AG09319 (cell line): ENCODE measurements around the gene SAP25.

Source experiments
- DNase-seq: peaks from one replicate; pipeline ENCODE4 v3.0.0-alpha.2; 2010; ENCODE audit warnings: low read depth; ENCODE audit errors: extremely low read depth
- TF ChIP-seq, protein P1 (sequence below): IDR thresholded peaks from 2 replicates; pipeline ENCODE4 v1.5.1; 2011; ENCODE audit warnings: low read depth, mild to moderate bottlenecking, inconsistent platforms, low read length, moderate library complexity

The SAP25 gene

DNA sequence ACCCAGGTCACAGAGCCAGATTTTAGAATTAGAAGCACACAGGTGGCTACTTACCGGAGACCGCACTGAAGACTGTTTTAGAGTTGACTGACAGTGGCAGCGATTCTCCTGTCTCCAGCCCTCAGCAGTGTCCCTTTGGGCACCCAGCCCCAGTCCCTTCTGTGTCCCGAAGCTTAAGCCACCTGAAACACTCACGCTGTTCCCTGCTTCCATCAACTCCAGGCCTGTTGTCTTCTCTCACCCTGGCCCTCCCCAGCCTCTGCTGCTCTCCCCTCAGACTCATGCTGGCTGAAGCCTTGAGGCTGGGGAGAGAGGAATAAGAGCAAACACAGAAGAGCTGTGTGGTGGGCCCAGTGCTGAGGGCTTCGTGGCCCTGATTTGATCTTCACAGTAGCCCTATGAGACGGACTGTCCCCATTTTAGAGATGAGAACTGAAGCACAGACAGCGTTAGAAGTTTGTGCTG is 10.6 kb downstream of the SAP25 start:
- TF ChIP-seq, protein P1, sequence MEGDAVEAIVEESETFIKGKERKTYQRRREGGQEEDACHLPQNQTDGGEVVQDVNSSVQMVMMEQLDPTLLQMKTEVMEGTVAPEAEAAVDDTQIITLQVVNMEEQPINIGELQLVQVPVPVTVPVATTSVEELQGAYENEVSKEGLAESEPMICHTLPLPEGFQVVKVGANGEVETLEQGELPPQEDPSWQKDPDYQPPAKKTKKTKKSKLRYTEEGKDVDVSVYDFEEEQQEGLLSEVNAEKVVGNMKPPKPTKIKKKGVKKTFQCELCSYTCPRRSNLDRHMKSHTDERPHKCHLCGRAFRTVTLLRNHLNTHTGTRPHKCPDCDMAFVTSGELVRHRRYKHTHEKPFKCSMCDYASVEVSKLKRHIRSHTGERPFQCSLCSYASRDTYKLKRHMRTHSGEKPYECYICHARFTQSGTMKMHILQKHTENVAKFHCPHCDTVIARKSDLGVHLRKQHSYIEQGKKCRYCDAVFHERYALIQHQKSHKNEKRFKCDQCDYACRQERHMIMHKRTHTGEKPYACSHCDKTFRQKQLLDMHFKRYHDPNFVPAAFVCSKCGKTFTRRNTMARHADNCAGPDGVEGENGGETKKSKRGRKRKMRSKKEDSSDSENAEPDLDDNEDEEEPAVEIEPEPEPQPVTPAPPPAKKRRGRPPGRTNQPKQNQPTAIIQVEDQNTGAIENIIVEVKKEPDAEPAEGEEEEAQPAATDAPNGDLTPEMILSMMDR, result no peak
- no peak for DNase-seq

DNA sequence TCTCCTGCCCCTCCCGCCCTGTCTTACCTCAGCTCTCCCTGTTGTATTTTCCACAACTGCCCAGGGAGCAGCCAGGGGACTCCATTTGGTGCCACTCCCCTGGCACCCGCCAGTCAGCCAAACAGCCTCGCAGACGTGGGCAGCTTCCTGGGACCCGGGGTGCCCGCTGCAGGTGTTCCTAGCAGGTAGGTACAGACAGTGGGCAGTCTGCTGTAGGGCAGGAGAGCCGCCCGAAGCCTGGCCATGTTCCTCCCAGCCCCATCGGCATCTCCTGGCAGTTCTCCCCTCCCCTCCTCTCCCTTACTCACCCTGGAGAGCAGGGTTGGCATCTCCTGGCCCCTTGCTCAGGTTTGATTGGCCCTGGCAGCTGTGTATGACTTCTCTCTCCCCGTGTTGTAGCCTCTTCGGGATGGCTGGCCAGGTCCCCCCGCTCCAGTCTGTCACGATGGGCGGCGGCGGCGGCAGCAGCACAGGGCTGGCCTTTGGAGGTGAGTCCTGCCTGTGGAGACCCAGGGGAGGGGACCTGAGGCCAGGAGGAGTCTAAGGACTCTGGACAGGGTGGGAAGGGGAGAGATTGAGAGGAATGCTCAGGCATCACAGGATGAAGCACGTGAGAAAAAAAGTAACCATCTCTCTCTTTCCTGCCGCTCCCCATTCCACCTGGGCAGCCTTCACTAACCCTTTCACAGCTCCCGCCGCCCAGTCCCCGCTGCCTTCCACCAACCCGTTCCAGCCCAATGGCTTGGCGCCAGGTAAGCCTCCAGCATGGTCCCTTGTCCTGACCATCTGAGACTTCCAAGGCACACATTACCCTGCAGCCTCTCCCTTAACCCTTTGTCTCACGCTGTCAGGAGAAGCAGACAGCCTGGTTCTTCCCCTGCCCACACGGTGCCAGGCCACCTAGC is 11.3 kb downstream of the SAP25 start:
- TF ChIP-seq, protein P1, result no peak
- no peak for DNase-seq

DNA sequence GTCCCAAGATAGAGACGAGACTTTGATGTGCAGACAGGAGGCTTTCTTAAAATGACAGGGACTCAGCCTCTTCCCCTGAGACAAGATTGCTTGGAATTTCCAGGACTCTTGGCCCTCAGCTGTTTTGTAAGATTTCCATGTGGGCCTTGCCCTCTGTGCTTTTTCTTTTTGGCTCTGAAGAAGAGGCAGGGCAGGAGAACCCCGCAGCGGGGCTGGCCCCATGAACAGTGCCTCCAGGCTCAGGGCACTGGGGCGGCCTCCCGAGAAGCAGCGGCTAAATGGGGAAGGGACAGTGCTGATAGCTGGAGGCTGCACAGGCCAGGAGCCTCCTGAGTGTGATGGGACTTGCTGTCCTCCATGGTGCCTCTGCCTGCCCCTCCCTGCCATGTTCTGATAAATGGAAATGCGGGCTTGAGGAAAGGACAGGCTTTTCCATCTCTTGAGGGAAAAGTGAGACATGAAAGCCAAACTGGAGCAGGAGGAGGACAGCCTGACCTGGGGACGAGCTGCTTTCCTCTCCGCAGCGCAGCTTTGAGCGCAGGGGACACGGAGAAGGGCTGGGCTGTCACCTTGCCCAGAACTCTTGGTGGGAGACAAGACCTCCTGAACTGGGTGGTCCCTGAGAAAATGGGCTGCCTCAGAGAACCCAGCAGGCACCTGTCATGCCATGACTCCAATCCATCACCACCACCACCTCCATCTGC is 12.1 kb downstream of the SAP25 start:
- TF ChIP-seq, protein P1, result no peak
- no peak for DNase-seq

DNA sequence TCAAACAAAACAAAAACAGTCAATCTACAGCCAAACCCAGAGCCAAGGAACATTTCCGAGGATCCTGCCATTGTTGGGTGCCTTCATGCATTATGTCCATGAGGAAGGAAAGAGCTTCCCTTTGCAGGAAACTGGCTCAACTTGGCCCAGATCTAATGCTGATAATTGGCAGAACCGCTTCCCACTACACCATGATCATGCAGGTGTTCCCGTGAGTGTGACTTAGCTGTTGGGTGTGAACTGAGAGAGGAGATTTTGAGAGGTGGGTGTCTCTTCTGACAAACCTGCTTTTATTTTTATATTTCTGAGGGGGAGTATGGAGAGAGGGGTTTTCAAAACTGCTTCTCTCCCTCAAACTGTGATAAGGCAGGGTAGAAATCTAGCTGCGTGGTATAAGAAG is 14.6 kb downstream of the SAP25 start:
- DNase-seq, result no peak
- TF ChIP-seq, protein P1, result no peak

DNA sequence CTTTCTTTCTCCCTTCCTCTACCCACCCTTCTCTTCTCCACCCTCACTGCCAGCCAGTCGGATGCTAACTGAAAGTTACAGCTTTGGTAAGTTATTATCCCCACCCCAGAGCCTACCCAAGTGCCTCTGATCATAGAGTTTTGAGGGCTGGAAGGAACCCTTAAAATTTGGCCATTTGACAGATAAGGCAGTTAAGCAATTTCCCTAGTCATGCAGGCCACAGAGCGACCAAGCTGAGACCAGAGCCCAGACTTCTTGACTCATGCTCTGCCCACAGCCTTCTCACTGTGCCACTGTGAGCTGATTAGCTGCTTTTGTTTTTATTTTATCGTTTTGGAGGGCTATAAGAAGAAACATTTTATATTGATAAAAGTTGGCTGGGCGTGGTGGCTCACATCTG is 17.2 kb downstream of the SAP25 start:
- peak; percentile 27 for DNase-seq
- TF ChIP-seq, protein P1, result no peak

DNA sequence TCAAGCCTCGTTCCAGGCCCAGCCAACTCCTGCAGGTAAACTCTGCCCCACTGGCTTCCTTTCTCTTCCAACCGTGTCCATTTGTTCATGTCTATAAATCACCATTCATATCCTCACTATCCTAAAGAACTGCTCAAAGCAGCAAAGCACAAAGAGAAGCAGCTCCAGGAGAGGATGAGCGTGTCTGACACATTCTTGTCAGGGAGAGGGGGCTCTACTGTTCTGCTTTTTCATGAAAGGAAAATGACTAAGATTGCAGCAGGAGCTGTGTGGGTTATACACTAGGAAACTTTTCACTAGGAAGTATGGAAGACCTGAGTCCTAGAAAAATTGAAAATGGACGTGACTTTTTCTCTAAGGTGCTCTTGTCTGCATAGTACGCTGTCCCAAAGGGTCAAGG is 18.0 kb downstream of the SAP25 start:
- TF ChIP-seq, protein P1, result no peak
- no peak for DNase-seq

DNA sequence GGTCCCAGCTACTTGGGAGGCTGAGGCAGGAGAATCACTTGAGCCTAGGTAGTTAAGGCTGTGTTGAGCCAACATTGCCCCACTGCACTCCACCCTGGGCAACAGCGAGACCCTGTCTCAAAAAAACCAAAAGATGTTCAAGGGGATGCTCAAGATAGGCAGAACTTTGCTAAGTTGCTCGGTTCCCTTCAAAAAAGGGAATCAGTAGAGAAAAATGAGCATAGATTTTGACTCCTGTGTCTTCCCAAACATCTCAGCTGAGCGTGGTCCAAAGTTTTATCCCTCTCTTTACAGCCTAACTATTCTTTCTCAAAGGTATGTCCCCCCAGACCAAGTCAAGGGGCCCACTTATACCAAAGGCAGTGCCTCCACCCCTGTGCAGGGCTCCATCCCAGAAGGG is 20.7 kb downstream of the SAP25 start:
- TF ChIP-seq, protein P1, result no peak
- no peak for DNase-seq
